Common myeloid progenitor, CD34-positive (primary cell): Measurements from ENCODE around the gene ZC3H10.

Experiments
- CTCF ChIA-PET: fragments of 350-600 bp; sonication (Branson Sonifier 250); formaldehyde crosslinking; loops from one replicate; lab custom pipeline; 2021; ENCODE audit warnings: antibody characterized with exemption; lab: Charles Lee
- POLR2A ChIA-PET: fragments of 350-600 bp; sonication (Branson Sonifier 250); formaldehyde crosslinking; loops from one replicate; lab custom pipeline; 2021; ENCODE audit warnings: antibody characterized with exemption; lab: Charles Lee
- DNase-seq, 3 donors: peaks; one replicate each; pipeline versions ENCODE4 v3.0.0 to v3.0.0-alpha.2; 2013
- H3K27ac ChIP-seq, 2 experiments: 1 replicate in 1 of 2; 2 replicates in 1 of 2; pipeline ENCODE4 v1.7.0; 2013; ENCODE audit warnings: inconsistent platforms in 2 of 2, low read length in 2 of 2, mild to moderate bottlenecking in 2 of 2, low read depth in 1 of 2, moderate library complexity in 1 of 2; ENCODE audit not compliant: severe bottlenecking in 2 of 2, insufficient read depth in 1 of 2, poor library complexity in 1 of 2
- H3K27me3 ChIP-seq, 5 experiments: replicated peaks in 2 of 5; 1 replicate in 3 of 5; 2 replicates in 2 of 5; pipeline versions ENCODE4 v1.6.1 to v1.7.0; 2013; ENCODE audit warnings: low read length in 4 of 5, mild to moderate bottlenecking in 2 of 5, moderate library complexity in 2 of 5, inconsistent platforms in 1 of 5; ENCODE audit not compliant: insufficient read depth in 5 of 5, control insufficient read depth in 4 of 5
- H3K36me3 ChIP-seq, 4 experiments: 1 replicate in 2 of 4; 2 replicates in 2 of 4; pipeline versions ENCODE4 v1.6.1 to v1.7.0; 2013; ENCODE audit warnings: low read length in 3 of 4, control low read depth in 1 of 4, mild to moderate bottlenecking in 1 of 4; ENCODE audit not compliant: control insufficient read depth in 4 of 4, insufficient read depth in 4 of 4
- H3K4me1 ChIP-seq, 4 experiments: 1 replicate in 3 of 4; 2 replicates in 1 of 4; pipeline versions ENCODE4 v1.6.1 to v1.7.1; 2013; ENCODE audit warnings: low read length in 3 of 4, mild to moderate bottlenecking in 3 of 4, control low read depth in 1 of 4, inconsistent platforms in 1 of 4, moderate library complexity in 1 of 4; ENCODE audit not compliant: control insufficient read depth in 4 of 4, insufficient read depth in 4 of 4; ENCODE audit errors: control extremely low read depth in 1 of 4
- H3K4me3 ChIP-seq, 7 experiments: 1 replicate in 4 of 7; 2 replicates in 3 of 7; pipeline versions ENCODE4 v1.5.1 to v1.7.0; 2013; ENCODE audit warnings: mild to moderate bottlenecking in 7 of 7, low read length in 6 of 7, moderate library complexity in 6 of 7, inconsistent platforms in 2 of 7, low read depth in 2 of 7, control low read depth in 1 of 7; ENCODE audit not compliant: insufficient read depth in 4 of 7, control insufficient read depth in 1 of 7; ENCODE audit errors: extremely low read depth in 1 of 7
- H3K9me3 ChIP-seq, 5 experiments: 1 replicate in 4 of 5; 2 replicates in 1 of 5; pipeline versions ENCODE4 v1.6.1 to v1.7.1; 2013; ENCODE audit warnings: low read length in 4 of 5, mild to moderate bottlenecking in 2 of 5, inconsistent platforms in 1 of 5, low read depth in 1 of 5, moderate library complexity in 1 of 5; ENCODE audit not compliant: control insufficient read depth in 4 of 5, insufficient read depth in 2 of 5; ENCODE audit errors: control extremely low read depth in 1 of 5
- WGBS: methylation state at CpG from one replicate; pipeline ENCODE4 v1.1.5; 2013; ENCODE audit not compliant: insufficient coverage; 5-methylcytosine and 5-hydroxymethylcytosine counted together

The ZC3H10 gene

GRCh38 chr12:56121204-56121870 lies 3.3 kb downstream of the ZC3H10 start:
- no peak overlapping the region for H3K4me3 ChIP-seq
- 98% methylated on average over 10 of the region's 11 CpGs for WGBS
- peaks cover 2 to 36% (median 19%) of the 10 kb centered on the region in 4 experiments for H3K36me3 ChIP-seq
- H3K27ac ChIP-seq: no peak overlapping the region
- CTCF ChIA-PET: interaction anchor here (1.0 to 12.4 kb wide), 6 partner anchors 7 to 137 kb away, joined by 3 to 198 read pairs (median 4); partner anchors contain the start of genes ANKRD52, ESYT1 and SMARCC2
- H3K27me3 ChIP-seq: no peaks in the 10 kb centered on the region
- POLR2A ChIA-PET: no interaction called here
- peaks cover 22 to 56% (median 45%) of the 10 kb centered on the region in 4 experiments for H3K4me1 ChIP-seq
- H3K9me3 ChIP-seq: no peaks in the 10 kb centered on the region
- no peak for DNase-seq

GRCh38 chr12:56122637-56123036 lies 4.6 kb downstream of the ZC3H10 start:
- ChIA-PET POLR2A (no interaction called here), CTCF (interaction anchor here (0.6 to 12.4 kb wide), 4 partner anchors 18 to 86 kb away, joined by 3 to 198 read pairs (median 48); partner anchors contain the start of genes MYL6 and SMARCC2)
- H3K9me3 ChIP-seq: no peaks in the 10 kb centered on the region
- 100% methylated on average over 2 of the region's 2 CpGs for WGBS
- H3K4me3 ChIP-seq: no peak overlapping the region
- peaks cover 2 to 32% (median 19%) of the 10 kb centered on the region in 4 experiments for H3K36me3 ChIP-seq
- DNase-seq: no peak
- H3K27ac ChIP-seq: no peak overlapping the region
- H3K4me1 ChIP-seq: peaks cover 34 to 63% (median 56%) of the 10 kb centered on the region in 4 experiments
- no peaks in the 10 kb centered on the region for H3K27me3 ChIP-seq

- no peak for DNase-seq
- Histone ChIP-seq H3K27me3 (no peaks in the 10 kb centered on the region), H3K4me3 (no peak overlapping the region), H3K9me3 (no peaks in the 10 kb centered on the region), H3K4me1 (peaks cover 27 to 60% (median 55%) of the 10 kb centered on the region in 4 experiments), H3K27ac (peak overlapping the region in 1 of 2 experiments; percentile 91), H3K36me3 (peaks cover 2 to 31% (median 19%) of the 10 kb centered on the region in 4 experiments)
- ChIA-PET CTCF (interaction anchor here (0.6 to 12.4 kb wide), 14 partner anchors 10 to 139 kb away, joined by 3 to 198 read pairs (median 4); partner anchors contain the start of genes ANKRD52, MYL6 and SMARCC2), POLR2A (no interaction called here)
- WGBS: 79% methylated on average over 2 of the region's 4 CpGs
Observed at GRCh38 chr12:56124133-56124532, 6.1 kb downstream of the ZC3H10 start.

- 0% methylated on average over 3 of the region's 3 CpGs for WGBS
- H3K4me1 ChIP-seq: peaks cover 26 to 68% (median 64%) of the 10 kb centered on the region in 4 experiments
- POLR2A ChIA-PET: interaction anchor here (2.1 to 4.8 kb wide), 4 partner anchors 8 to 95 kb away, joined by 11 to 24 read pairs (median 11); partner anchors contain the start of genes MYL6, RNF41, SMARCC2 and ZC3H10
Observed at GRCh38 chr12:56126732-56127239, 8.7 kb downstream of the ZC3H10 start.

GRCh38 chr12:56127485-56127887 lies 9.4 kb downstream of the ZC3H10 start:
- Histone ChIP-seq H3K9me3 (no peaks in the 10 kb centered on the region), H3K4me1 (peaks cover 26 to 68% (median 64%) of the 10 kb centered on the region in 4 experiments), H3K36me3 (peaks cover 7 to 28% (median 20%) of the 10 kb centered on the region in 4 experiments), H3K27ac (peak overlapping the region; percentile 78 to 91), H3K27me3 (no peaks in the 10 kb centered on the region), H3K4me3 (peak overlapping the region in 6 of 7 experiments; percentile 54 to 97 (median 68))
- CTCF ChIA-PET: interaction anchor here (0.7 to 12.4 kb wide), 12 partner anchors 9 to 111 kb away, joined by 3 to 198 read pairs (median 6); partner anchors contain the start of genes MYL6, MYL6B, RNF41 and RPL41
- DNase-seq: no peak
- WGBS: no CpG with 5 or more reads among the region's 8 CpGs
- POLR2A ChIA-PET: interaction anchor here (0.5 to 4.8 kb wide), 10 partner anchors 9 to 94 kb away, joined by 3 to 24 read pairs (median 4); partner anchors contain the start of genes MYL6, RNF41, SMARCC2 and ZC3H10

More at GRCh38 chr12:56126732-56127239, 8.7 kb downstream of the ZC3H10 start:
- no peaks in the 10 kb centered on the region for H3K9me3 ChIP-seq
- H3K27me3 ChIP-seq: no peaks in the 10 kb centered on the region
- CTCF ChIA-PET: interaction anchor here (0.9 to 12.4 kb wide), 10 partner anchors 9 to 96 kb away, joined by 3 to 198 read pairs (median 10); partner anchors contain the start of genes MYL6, RNF41, RPL41 and SMARCC2
- peak overlapping the region in 6 of 7 experiments; percentile 54 to 97 (median 68) for H3K4me3 ChIP-seq
- H3K36me3 ChIP-seq: peaks cover 4 to 26% (median 17%) of the 10 kb centered on the region in 4 experiments
- peak; percentile 74 to 90 (median 83) for DNase-seq
- H3K27ac ChIP-seq: peak overlapping the region; percentile 78 to 91

GRCh38 chr12:56127888-56128669 lies 10.0 kb downstream of the ZC3H10 start, which contains the start of gene ESYT1:
ESYT1 (plus strand) TSS chr12:56128267; CDS start chr12:56128320, 53 bp downstream.
- H3K9me3 ChIP-seq: no peaks in the 10 kb centered on the region
- peak within 1 kb of the TSS; percentile 78 to 91 for H3K27ac ChIP-seq
- H3K4me1 ChIP-seq: peaks cover 26 to 68% (median 64%) of the 10 kb centered on the region in 4 experiments
- CTCF ChIA-PET: interaction anchor here (0.7 to 12.4 kb wide), 14 partner anchors 10 to 110 kb away, joined by 3 to 198 read pairs (median 6); partner anchors contain the start of genes MYL6, MYL6B, RNF41 and RPL41
- POLR2A ChIA-PET: interaction anchor here (0.5 to 4.8 kb wide), 10 partner anchors 10 to 94 kb away, joined by 3 to 24 read pairs (median 4); partner anchors contain the start of genes MYL6, RNF41, SMARCC2 and ZC3H10
- peak within 1 kb of the TSS; percentile 83 to 97 (median 90) for H3K4me3 ChIP-seq
- WGBS: 0% methylated on average over 36 of the region's 49 CpGs
- peaks cover 8 to 30% (median 23%) of the 10 kb centered on the region in 4 experiments for H3K36me3 ChIP-seq
- DNase-seq: peak; percentile 100
- H3K27me3 ChIP-seq: no peaks in the 10 kb centered on the region
